Hematopoietic multipotent progenitor cell treated with erythropoietin and hydrocortisone succinate and interleukin-3 and kit ligand, for 6 days (in vitro differentiated cells): ENCODE data around the gene APCDD1L.
"Not testable (repeated sequence)": the region's sequence is repeated elsewhere in the genome, so short reads cannot be mapped to it uniquely, and the experiment has no call there.

Experiments used
- DNase-seq: peaks from one replicate; pipeline ENCODE4 v3.0.0-alpha.2; 2015

Gene APCDD1L

GRCh38 chr20:58544891-58545290, 29.7 kb upstream of the APCDD1L start:
- no peak for DNase-seq

- DNase-seq: no peak
Observed at GRCh38 chr20:58544286-58544685, 29.1 kb upstream of the APCDD1L start.

- no peak for DNase-seq
Observed at GRCh38 chr20:58543274-58543673, 28.1 kb upstream of the APCDD1L start.

- DNase-seq: no peak
Observed at GRCh38 chr20:58542411-58543095, 27.4 kb upstream of the APCDD1L start.

- not testable (repeated sequence) for DNase-seq
Observed at GRCh38 chr20:58542034-58542410, 26.8 kb upstream of the APCDD1L start.

GRCh38 chr20:58538752-58539151, 23.6 kb upstream of the APCDD1L start:
- DNase-seq: no peak

GRCh38 chr20:58537831-58538230, 22.6 kb upstream of the APCDD1L start:
- no peak for DNase-seq

- no peak for DNase-seq
Observed at GRCh38 chr20:58536289-58536688, 21.1 kb upstream of the APCDD1L start.

GRCh38 chr20:58531657-58532056, 16.5 kb upstream of the APCDD1L start:
- DNase-seq: no peak

GRCh38 chr20:58531063-58531462, 15.9 kb upstream of the APCDD1L start:
- DNase-seq: no peak

- no peak for DNase-seq
Observed at GRCh38 chr20:58528412-58528811, 13.2 kb upstream of the APCDD1L start.

- no peak for DNase-seq
Observed at GRCh38 chr20:58526411-58526810, 11.2 kb upstream of the APCDD1L start.

- DNase-seq: no peak
Observed at GRCh38 chr20:58524814-58525213, 9.6 kb upstream of the APCDD1L start.

- no peak for DNase-seq
Observed at GRCh38 chr20:58523971-58524315, 8.7 kb upstream of the APCDD1L start.

- no peak for DNase-seq
Observed at GRCh38 chr20:58523072-58523970, 8.1 kb upstream of the APCDD1L start.

- no peak for DNase-seq
Observed at GRCh38 chr20:58522666-58523065, 7.5 kb upstream of the APCDD1L start.

GRCh38 chr20:58521763-58522162, 6.6 kb upstream of the APCDD1L start:
- DNase-seq: no peak

GRCh38 chr20:58519940-58520712, 4.9 kb upstream of the APCDD1L start:
- DNase-seq: no peak

GRCh38 chr20:58518896-58519593, 3.8 kb upstream of the APCDD1L start:
- DNase-seq: no peak

- DNase-seq: no peak
Observed at GRCh38 chr20:58518387-58518786, 3.2 kb upstream of the APCDD1L start.

GRCh38 chr20:58514321-58515232, 622 bp downstream of the APCDD1L start:
- DNase-seq: no peak
